HAP-1 (cell line): Measurements from ENCODE around the gene TPCN1.

Experiments
- DNase-seq, 2 experiments: peaks; one replicate each; pipeline ENCODE4 v3.0.0-alpha.2; 2016 to 2020; ENCODE audit warnings: low spot score in 2 of 2
- H3K27me3 ChIP-seq: fragments of 250-450 bp; sonication (Bioruptor Pico); 2 replicates; pipeline ENCODE4 v1.5.1; 2020; ENCODE audit warnings: low read depth, mild to moderate bottlenecking, moderate library complexity
- H3K36me3 ChIP-seq: fragments of 250-450 bp; sonication (Bioruptor Pico); replicated peaks from 2 replicates; pipeline ENCODE4 v1.5.1; 2020; ENCODE audit warnings: mild to moderate bottlenecking
- H3K4me1 ChIP-seq: fragments of 250-450 bp; sonication (Bioruptor Pico); 2 replicates; pipeline ENCODE4 v1.5.1; 2020; ENCODE audit warnings: mild to moderate bottlenecking
- H3K4me3 ChIP-seq: fragments of 250-450 bp; sonication (Bioruptor Pico); 2 replicates; pipeline ENCODE4 v1.5.1; 2020; ENCODE audit warnings: mild to moderate bottlenecking, moderate library complexity
- H3K9me3 ChIP-seq: fragments of 250-450 bp; sonication (Bioruptor Pico); 2 replicates; pipeline ENCODE4 v1.5.1; 2020; ENCODE audit warnings: mild to moderate bottlenecking, moderate library complexity
- in situ Hi-C: fragments of 300-500 bp; cut with MboI; formaldehyde crosslinking; loops from 3 replicates; pipeline ENCODE4 v1.14.3; 2020; ENCODE audit warnings: low sequenced_read_pairs, inconsistent platforms, mixed read lengths

TPCN1 gene

GRCh38 chr12:113292547-113292946, 71.3 kb downstream of the TPCN1 start:
- no peaks in the 10 kb centered on the region for H3K9me3 ChIP-seq
- H3K4me1 ChIP-seq: no peaks in the 10 kb centered on the region
- H3K27me3 ChIP-seq: no peaks in the 10 kb centered on the region
- no peak overlapping the region for H3K4me3 ChIP-seq
- DNase-seq: no peak
- H3K36me3 ChIP-seq: peaks cover 13% of the 10 kb centered on the region
- in situ Hi-C loops: no loop called here

DNA sequence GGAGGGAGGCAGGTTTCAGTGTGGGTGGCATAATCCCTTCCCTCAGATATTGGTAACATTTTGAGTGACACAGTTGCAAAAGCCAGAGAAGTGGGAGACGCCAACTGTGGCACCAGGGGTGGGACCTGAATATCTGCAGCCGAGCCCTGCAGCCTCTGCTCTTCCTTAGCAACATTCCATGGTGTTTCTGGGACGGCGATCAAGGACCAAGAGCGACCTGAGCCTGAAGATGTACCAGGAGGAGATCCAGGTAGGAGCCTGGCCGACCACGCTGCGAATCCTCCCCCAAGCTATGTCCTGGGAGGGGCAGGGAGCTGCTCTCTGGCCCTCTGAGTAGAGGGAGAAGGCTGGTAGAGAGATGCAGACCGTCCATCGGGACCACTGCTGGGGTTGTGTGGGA, 71.8 kb downstream of the TPCN1 start:
- H3K4me1 ChIP-seq: no peaks in the 10 kb centered on the region
- H3K9me3 ChIP-seq: no peaks in the 10 kb centered on the region
- no peak for DNase-seq
- no peaks in the 10 kb centered on the region for H3K27me3 ChIP-seq
- in situ Hi-C loops: no loop called here
- no peak overlapping the region for H3K4me3 ChIP-seq
- H3K36me3 ChIP-seq: peaks cover 13% of the 10 kb centered on the region

- peaks cover 31% of the 10 kb centered on the region for H3K36me3 ChIP-seq
- in situ Hi-C loops: no loop called here
- DNase-seq: no peak
Measured at GRCh38 chr12:113295886-113296556, 74.8 kb downstream of the TPCN1 start.

GRCh38 chr12:113296557-113297213, 75.4 kb downstream of the TPCN1 start:
- Histone ChIP-seq H3K36me3 (peaks cover 30% of the 10 kb centered on the region), H3K4me3 (no peak overlapping the region), H3K4me1 (peaks cover 3% of the 10 kb centered on the region), H3K27me3 (no peaks in the 10 kb centered on the region), H3K9me3 (no peaks in the 10 kb centered on the region)
- no peak for DNase-seq
- in situ Hi-C loops: no loop called here

More at GRCh38 chr12:113295886-113296556, 74.8 kb downstream of the TPCN1 start:
- H3K27me3 ChIP-seq: no peaks in the 10 kb centered on the region
- H3K9me3 ChIP-seq: no peaks in the 10 kb centered on the region
- H3K4me3 ChIP-seq: no peak overlapping the region
- H3K4me1 ChIP-seq: peaks cover 3% of the 10 kb centered on the region

DNA sequence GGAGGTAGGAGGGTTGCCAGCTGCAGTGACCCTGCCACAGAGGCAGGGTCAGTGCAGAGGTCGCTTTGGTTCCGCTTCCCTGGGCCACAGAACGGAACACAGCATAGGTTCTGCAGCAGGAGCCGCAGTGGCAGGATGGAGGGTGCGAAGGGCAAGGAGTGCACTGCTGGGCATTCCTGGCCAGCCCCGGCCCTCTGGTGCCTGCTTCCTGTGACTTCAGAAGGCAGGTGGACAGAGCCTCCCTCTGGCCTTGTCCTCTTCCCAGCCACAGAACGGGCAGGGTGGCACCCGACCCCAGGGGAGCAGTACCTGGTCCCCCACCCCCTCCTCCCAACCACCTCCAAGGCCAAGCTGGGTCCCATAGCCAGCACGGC, 75.9 kb downstream of the TPCN1 start:
- Histone ChIP-seq H3K27me3 (no peaks in the 10 kb centered on the region), H3K36me3 (peaks cover 35% of the 10 kb centered on the region), H3K9me3 (no peaks in the 10 kb centered on the region), H3K4me1 (peaks cover 3% of the 10 kb centered on the region), H3K4me3 (no peak overlapping the region)
- no peak for DNase-seq
- in situ Hi-C loops: no loop called here

DNA sequence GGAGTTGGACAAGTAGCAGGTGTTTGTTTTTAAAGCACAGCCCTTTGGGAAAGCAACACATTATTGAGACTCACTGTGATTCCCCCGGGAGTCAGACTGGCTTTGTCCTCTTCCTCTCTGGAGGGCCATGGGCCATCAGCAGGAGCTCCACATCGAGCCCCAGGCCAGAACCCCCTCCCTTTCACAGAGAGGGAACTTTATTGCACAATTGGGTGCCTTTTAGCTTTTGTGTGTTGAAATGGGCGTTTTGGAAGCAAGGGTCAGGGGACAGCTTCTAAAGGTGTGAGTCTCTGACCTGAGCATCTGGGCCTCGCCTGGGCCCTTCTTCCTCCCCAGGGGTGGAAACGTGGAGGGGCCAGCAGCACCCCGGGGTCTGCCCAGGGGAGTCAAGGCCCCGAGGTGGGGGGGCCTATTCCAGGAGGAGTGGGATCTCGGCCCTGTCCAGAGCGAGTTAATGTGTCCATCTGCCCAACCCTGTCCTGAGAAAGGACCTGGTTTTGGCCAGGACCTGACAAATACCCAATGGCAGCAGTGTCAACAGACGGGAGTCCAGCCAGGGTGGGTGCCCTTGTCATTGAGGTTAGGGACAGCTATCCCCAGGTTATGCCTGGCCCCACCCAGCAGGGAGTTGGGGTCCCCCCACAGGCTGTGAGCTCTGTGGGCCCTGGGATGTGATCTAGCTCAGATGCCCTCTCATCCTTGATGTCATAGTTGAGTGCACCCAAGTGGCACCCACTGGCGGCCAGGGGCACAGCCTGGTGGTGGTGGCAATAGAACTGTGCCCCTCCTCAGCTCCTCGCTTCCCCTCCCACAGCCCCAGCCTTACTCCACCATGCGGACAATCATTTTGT, 76.6 kb downstream of the TPCN1 start:
- peaks cover 37% of the 10 kb centered on the region for H3K36me3 ChIP-seq

GRCh38 chr12:113298472-113298817, 77.2 kb downstream of the TPCN1 start:
- Histone ChIP-seq H3K4me1 (peaks cover 3% of the 10 kb centered on the region), H3K27me3 (no peaks in the 10 kb centered on the region), H3K4me3 (no peak overlapping the region), H3K36me3 (peaks cover 37% of the 10 kb centered on the region), H3K9me3 (no peaks in the 10 kb centered on the region)
- no peak for DNase-seq
- in situ Hi-C loops: no loop called here

More for the DNA sequence above, 76.6 kb downstream of the TPCN1 start:
- Histone ChIP-seq H3K27me3 (no peaks in the 10 kb centered on the region), H3K4me3 (no peak overlapping the region), H3K4me1 (peaks cover 3% of the 10 kb centered on the region), H3K9me3 (no peaks in the 10 kb centered on the region)
- DNase-seq: no peak
- in situ Hi-C loops: no loop called here

- Histone ChIP-seq H3K27me3 (no peaks in the 10 kb centered on the region), H3K9me3 (no peaks in the 10 kb centered on the region), H3K4me3 (no peak overlapping the region), H3K36me3 (peaks cover 40% of the 10 kb centered on the region), H3K4me1 (peaks cover 3% of the 10 kb centered on the region)
- no peak for DNase-seq
- in situ Hi-C loops: no loop called here
Measured at GRCh38 chr12:113298861-113299545, 77.7 kb downstream of the TPCN1 start.

DNA sequence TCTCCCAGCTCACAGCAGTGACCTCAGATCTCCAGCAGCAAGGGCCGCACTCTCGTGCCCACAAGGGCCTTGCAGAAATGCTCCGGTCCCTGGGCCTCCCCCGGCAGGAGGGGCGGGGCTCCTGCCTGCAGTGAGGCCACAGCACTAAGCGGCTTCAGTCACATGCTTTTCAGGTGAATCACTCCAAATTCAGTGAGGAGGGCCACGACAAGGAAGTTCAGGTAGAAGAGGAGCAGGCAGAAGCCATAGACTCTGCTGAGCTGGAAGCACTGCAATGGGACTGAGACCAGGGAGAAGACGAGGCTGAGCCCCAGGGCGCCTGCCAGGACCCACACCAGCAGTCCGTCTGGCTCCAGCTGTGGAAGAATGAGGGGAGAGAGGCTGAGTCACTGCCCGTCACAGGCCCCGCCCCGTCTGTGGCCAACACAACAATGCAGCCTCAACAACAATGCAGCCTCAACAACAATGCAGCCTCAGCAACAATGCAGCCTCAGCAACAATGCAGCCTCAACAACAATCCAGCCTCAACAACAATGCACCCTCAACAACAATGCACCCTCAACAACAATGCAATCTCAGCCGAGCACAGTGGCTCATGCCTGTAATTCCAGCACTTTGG, 78.5 kb downstream of the TPCN1 start:
- H3K9me3 ChIP-seq: no peaks in the 10 kb centered on the region
- no peak overlapping the region for H3K4me3 ChIP-seq
- H3K27me3 ChIP-seq: no peaks in the 10 kb centered on the region
- peaks cover 3% of the 10 kb centered on the region for H3K4me1 ChIP-seq
- in situ Hi-C loops: no loop called here
- peak in 1 of 2 experiments; percentile 73 for DNase-seq
- H3K36me3 ChIP-seq: peaks cover 43% of the 10 kb centered on the region

DNA sequence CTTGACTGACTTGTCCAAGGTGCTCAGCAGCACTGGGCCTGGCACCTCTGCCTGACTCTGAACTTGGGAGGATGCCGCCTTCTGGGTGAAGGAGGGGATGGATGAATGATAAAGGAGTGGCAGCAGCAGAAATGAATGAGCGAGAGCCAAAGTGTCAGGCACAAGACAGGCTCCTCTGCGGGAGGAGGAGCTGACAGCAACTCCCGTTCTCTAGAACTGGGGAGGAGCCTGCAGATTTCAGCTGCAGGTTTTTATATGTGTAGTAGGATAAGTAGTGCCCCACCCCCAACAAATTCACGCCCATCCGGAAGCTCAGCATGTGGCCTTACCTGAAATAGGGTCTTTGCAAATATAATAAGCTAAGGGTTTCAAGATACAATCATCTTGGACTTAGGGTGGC, 80.5 kb downstream of the TPCN1 start:
- H3K36me3 ChIP-seq: peaks cover 55% of the 10 kb centered on the region
- peaks cover 3% of the 10 kb centered on the region for H3K4me1 ChIP-seq
- DNase-seq: no peak
- H3K9me3 ChIP-seq: no peaks in the 10 kb centered on the region
- in situ Hi-C loops: no loop called here
- H3K27me3 ChIP-seq: no peaks in the 10 kb centered on the region
- no peak overlapping the region for H3K4me3 ChIP-seq

- Histone ChIP-seq H3K4me3 (no peak overlapping the region), H3K27me3 (no peaks in the 10 kb centered on the region), H3K9me3 (no peaks in the 10 kb centered on the region), H3K36me3 (peaks cover 59% of the 10 kb centered on the region), H3K4me1 (peaks cover 3% of the 10 kb centered on the region)
- in situ Hi-C loops: no loop called here
- DNase-seq: no peak
Measured at GRCh38 chr12:113302466-113302865, 81.2 kb downstream of the TPCN1 start.

GRCh38 chr12:113302886-113303640, 81.8 kb downstream of the TPCN1 start:
- H3K9me3 ChIP-seq: no peaks in the 10 kb centered on the region
- no peak overlapping the region for H3K4me3 ChIP-seq
- no peaks in the 10 kb centered on the region for H3K27me3 ChIP-seq
- H3K4me1 ChIP-seq: peaks cover 3% of the 10 kb centered on the region
- DNase-seq: peak in 1 of 2 experiments; percentile 44
- peaks cover 65% of the 10 kb centered on the region for H3K36me3 ChIP-seq
- in situ Hi-C loops: no loop called here
